ENCODE data around the gene MORN1.

Gene MORN1

DNA sequence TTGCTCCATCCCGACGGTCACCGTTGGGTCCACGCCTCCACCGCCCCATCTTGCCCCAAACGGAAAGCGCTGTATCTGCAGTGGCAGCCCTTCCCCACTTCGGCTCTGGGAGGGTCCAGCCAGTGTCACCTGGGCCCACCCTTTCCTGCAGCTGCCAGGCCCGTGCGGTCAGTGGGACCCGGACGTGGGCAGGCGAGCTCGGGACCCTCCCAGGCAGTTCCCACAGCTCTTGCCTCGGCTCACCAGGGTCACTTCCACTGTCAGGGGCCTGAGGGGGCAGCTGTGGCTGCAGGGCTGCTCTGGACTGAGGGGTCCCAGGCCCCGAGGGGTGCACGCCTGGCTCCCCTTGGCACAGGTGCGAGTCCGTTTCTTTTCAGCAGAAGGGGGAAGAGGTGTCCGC lies 82.5 kb downstream of the MORN1 start:
- Histone ChIP-seq H3K27ac (ENCODE audit: insufficient read depth, low read depth, low read length, poor library complexity, severe bottlenecking) (no peak overlapping the region), H3K9me3 (ENCODE audit: control insufficient read depth, low read length) (no peaks in the 10 kb centered on the region)
- WGBS, 2 experiments, result 92 to 93% methylated on average over 20 of the region's 20 CpGs

DNA sequence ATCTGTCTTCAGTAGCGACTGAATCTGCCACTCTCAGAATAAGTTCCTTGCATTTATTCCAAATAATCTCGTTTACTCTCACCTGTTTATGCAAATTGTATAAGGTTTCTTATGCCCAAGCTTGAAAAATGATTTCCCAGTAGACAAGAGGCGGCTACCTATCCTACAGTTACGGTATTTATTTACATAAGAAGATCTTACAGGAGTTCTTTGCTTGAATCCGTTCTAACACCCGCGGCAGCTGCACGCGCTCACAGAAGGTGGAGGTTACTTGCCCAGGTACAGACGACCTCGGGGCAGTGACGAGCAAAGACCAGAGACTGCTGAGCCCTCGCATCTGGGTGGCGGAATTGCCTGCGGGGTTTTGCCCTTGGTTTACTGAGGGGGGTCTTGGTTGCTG lies 83.4 kb downstream of the MORN1 start:
- H3K27me3 ChIP-seq (ENCODE audit: control insufficient read depth, insufficient read depth, low read length, poor library complexity, severe bottlenecking), result no peaks in the 10 kb centered on the region
- no peaks in the 10 kb centered on the region for H3K9me3 ChIP-seq (ENCODE audit: control insufficient read depth, low read length)
- H3K36me3 ChIP-seq (ENCODE audit: control insufficient read depth, insufficient read depth, low read length), result peaks cover 26% of the 10 kb centered on the region
- H3K27ac ChIP-seq (ENCODE audit: insufficient read depth, low read depth, low read length, poor library complexity, severe bottlenecking), result no peak overlapping the region
- WGBS, 2 experiments, result 94 to 97% methylated on average over 15 of the region's 15 CpGs
- H3K4me3 ChIP-seq (ENCODE audit: insufficient read depth, low read depth, low read length), result no peak overlapping the region
- peaks cover 19% of the 10 kb centered on the region for H3K4me1 ChIP-seq (ENCODE audit: control insufficient read depth, insufficient read depth, low read length)

More for the DNA sequence above, 82.5 kb downstream of the MORN1 start:
- no peaks in the 10 kb centered on the region for H3K27me3 ChIP-seq (ENCODE audit: control insufficient read depth, insufficient read depth, low read length, poor library complexity, severe bottlenecking)
- peaks cover 26% of the 10 kb centered on the region for H3K36me3 ChIP-seq (ENCODE audit: control insufficient read depth, insufficient read depth, low read length)
- H3K4me3 ChIP-seq (ENCODE audit: insufficient read depth, low read depth, low read length), result no peak overlapping the region
- peaks cover 27% of the 10 kb centered on the region for H3K4me1 ChIP-seq (ENCODE audit: control insufficient read depth, insufficient read depth, low read length)

DNA sequence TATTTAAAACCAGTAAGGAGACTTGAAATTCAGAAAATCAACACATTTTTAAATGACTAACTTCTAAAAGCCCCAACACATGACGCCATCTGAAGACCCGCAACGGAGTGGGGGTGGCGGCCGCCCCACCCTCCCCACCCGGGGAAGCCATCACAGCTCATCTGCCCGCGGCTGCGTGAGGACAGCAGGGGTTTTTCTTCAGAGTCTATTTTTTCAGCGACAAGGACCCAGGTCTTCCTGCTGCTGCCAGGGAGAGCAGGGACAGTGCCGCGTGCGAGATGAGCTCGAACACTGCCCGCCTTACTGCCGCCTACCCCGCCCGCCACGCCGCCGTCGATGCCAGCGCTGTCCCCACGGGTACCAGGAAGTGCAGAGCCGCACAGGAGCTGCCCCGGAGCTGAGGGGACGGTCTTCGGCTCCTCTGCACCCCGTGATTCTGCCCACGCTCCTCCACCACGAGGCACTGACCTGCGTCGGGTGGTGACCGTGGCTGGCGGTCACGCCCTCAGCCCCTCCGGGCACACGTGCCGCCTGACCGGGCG lies 84.2 kb downstream of the MORN1 start:
- peaks cover 26% of the 10 kb centered on the region for H3K36me3 ChIP-seq (ENCODE audit: control insufficient read depth, insufficient read depth, low read length)
- H3K27me3 ChIP-seq (ENCODE audit: control insufficient read depth, insufficient read depth, low read length, poor library complexity, severe bottlenecking), result no peaks in the 10 kb centered on the region
- WGBS, 2 experiments, result 96 to 97% methylated on average over 41 of the region's 41 CpGs

DNA sequence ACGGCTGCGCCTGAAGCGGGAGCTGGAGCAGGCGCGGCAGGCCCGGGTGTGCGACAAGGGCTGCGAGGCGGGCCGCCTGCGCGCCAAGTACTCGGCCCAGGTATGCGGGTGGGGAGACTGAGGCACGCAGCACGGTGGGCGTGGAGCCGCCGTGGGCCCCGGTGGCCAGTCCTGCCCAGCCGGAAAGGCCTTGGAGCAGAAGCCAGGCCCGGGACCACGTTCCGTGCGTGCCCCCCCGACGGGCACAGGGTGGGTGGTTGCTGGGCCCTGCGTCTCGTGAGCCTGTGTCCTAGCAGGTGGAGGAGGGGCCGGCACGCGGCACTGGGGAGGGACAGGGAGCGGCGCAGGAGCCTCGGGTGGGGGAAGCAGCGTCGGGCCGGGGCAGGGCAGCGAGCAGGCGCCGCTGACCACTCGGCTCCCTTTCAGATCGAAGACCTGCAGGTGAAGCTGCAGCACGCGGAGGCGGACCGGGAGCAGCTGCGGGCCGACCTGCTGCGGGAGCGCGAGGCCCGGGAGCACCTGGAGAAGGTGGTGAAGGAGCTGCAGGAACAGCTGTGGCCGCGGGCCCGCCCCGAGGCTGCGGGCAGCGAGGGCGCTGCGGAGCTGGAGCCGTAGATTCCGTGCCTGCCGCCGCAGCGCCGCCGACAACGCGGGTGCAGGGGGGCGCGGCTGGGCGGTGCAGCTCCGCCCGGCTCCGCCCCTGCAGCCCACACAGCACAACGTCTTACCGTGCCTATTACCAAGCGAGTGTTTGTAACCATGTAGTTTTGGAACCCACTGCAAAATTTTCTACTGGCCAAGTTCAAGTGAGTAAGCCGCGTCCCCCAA lies 85.0 kb downstream of the MORN1 start:
- no peak overlapping the region for H3K27ac ChIP-seq (ENCODE audit: insufficient read depth, low read depth, low read length, poor library complexity, severe bottlenecking)
- no peak overlapping the region for H3K4me3 ChIP-seq (ENCODE audit: insufficient read depth, low read depth, low read length)
- H3K4me1 ChIP-seq (ENCODE audit: control insufficient read depth, insufficient read depth, low read length), result peaks cover 3% of the 10 kb centered on the region
- 89 to 90% methylated on average over 81 of the region's 81 CpGs for WGBS, 2 experiments
- H3K36me3 ChIP-seq (ENCODE audit: control insufficient read depth, insufficient read depth, low read length), result peaks cover 26% of the 10 kb centered on the region
- H3K9me3 ChIP-seq (ENCODE audit: control insufficient read depth, low read length), result no peaks in the 10 kb centered on the region
- H3K27me3 ChIP-seq (ENCODE audit: control insufficient read depth, insufficient read depth, low read length, poor library complexity, severe bottlenecking), result no peaks in the 10 kb centered on the region

More for the DNA sequence above, 84.2 kb downstream of the MORN1 start:
- Histone ChIP-seq H3K9me3 (ENCODE audit: control insufficient read depth, low read length) (no peaks in the 10 kb centered on the region), H3K4me3 (ENCODE audit: insufficient read depth, low read depth, low read length) (no peak overlapping the region), H3K4me1 (ENCODE audit: control insufficient read depth, insufficient read depth, low read length) (peaks cover 11% of the 10 kb centered on the region), H3K27ac (ENCODE audit: insufficient read depth, low read depth, low read length, poor library complexity, severe bottlenecking) (no peak overlapping the region)

DNA sequence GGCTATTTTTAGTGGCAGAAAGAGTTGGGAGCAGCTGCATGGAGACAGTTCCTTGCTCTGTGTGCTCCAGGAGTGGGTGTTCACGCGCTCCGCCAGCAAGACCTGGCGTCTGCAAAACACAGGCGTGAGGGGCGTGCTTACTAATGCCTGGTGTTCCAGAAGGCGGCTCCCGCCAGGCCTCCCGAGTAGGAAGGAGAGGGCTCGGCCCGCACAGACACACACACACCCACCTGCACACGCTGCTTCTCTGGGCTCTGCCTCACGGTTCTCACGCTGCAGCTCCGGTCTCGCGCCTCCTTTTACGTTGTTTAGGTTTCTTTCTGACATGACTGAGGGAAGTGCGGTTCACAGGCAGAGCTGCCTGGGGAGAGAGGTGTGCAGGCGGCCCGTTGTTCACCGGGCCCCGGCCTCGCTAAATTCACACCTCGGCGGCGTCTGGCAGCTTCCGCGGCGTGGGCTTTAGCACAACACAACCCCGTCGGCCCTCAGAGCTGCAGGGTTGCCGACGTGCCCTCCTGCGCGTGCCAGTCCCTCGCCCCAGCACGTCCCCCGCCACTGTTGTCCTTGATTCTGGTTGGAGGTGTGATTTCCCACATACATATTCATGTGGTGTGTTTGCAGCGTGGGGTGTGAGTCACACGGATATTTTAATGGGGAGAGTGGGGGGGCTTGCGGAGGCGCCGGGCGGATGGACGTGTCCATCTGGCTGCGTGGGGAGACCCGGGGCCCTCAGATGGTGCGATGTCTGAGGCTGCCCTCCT lies 86.3 kb downstream of the MORN1 start:
- Histone ChIP-seq H3K27ac (ENCODE audit: insufficient read depth, low read depth, low read length, poor library complexity, severe bottlenecking) (no peak overlapping the region), H3K9me3 (ENCODE audit: control insufficient read depth, low read length) (no peaks in the 10 kb centered on the region), H3K4me1 (ENCODE audit: control insufficient read depth, insufficient read depth, low read length) (no peaks in the 10 kb centered on the region), H3K36me3 (ENCODE audit: control insufficient read depth, insufficient read depth, low read length) (peaks cover 26% of the 10 kb centered on the region), H3K4me3 (ENCODE audit: insufficient read depth, low read depth, low read length) (no peak overlapping the region), H3K27me3 (ENCODE audit: control insufficient read depth, insufficient read depth, low read length, poor library complexity, severe bottlenecking) (no peaks in the 10 kb centered on the region)
- WGBS, 2 experiments, result 94% methylated on average over 49 of the region's 49 CpGs

DNA sequence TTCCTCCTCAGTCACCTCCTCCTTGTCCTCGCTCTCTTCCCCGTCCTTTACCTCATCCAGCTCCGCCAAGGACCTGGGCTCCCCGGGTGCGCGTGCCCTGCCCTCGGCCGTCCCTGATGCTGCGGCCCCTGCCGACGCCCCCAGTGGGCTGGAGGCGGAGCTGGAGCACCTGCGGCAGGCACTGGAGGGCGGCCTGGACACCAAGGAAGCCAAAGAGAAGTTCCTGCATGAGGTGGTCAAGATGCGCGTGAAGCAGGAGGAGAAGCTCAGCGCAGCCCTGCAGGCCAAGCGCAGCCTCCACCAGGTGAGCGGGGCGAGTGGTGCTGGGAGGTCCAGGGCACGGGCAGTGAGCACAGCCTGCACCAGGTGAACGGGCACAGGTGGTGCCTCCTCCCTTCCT lies 87.1 kb downstream of the MORN1 start:
- no peaks in the 10 kb centered on the region for H3K9me3 ChIP-seq (ENCODE audit: control insufficient read depth, low read length)
- no peak overlapping the region for H3K27ac ChIP-seq (ENCODE audit: insufficient read depth, low read depth, low read length, poor library complexity, severe bottlenecking)
- H3K27me3 ChIP-seq (ENCODE audit: control insufficient read depth, insufficient read depth, low read length, poor library complexity, severe bottlenecking), result no peaks in the 10 kb centered on the region
- no peak overlapping the region for H3K4me3 ChIP-seq (ENCODE audit: insufficient read depth, low read depth, low read length)
- WGBS, 2 experiments, result 95 to 97% methylated on average over 22 of the region's 22 CpGs
- no peaks in the 10 kb centered on the region for H3K4me1 ChIP-seq (ENCODE audit: control insufficient read depth, insufficient read depth, low read length)
- H3K36me3 ChIP-seq (ENCODE audit: control insufficient read depth, insufficient read depth, low read length), result peaks cover 26% of the 10 kb centered on the region

DNA sequence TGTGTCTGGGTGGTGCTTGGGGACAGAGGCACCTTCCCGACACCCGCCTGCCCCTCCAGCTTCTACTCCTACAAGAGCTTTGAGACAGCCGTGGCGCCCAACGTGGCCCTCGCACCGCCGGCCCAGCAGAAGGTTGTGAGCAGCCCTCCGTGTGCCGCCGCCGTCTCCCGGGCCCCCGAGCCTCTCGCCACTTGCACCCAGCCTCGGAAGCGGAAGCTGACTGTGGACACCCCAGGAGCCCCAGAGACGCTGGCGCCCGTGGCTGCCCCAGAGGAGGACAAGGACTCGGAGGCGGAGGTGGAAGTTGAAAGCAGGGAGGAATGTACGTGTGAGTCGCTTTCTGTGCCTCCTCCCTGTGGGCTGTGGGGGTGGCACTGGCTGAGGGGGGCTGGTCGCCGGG lies 87.6 kb downstream of the MORN1 start:
- Histone ChIP-seq H3K4me3 (ENCODE audit: insufficient read depth, low read depth, low read length) (no peak overlapping the region), H3K36me3 (ENCODE audit: control insufficient read depth, insufficient read depth, low read length) (peaks cover 23% of the 10 kb centered on the region), H3K4me1 (ENCODE audit: control insufficient read depth, insufficient read depth, low read length) (no peaks in the 10 kb centered on the region), H3K27ac (ENCODE audit: insufficient read depth, low read depth, low read length, poor library complexity, severe bottlenecking) (no peak overlapping the region), H3K27me3 (ENCODE audit: control insufficient read depth, insufficient read depth, low read length, poor library complexity, severe bottlenecking) (no peaks in the 10 kb centered on the region), H3K9me3 (ENCODE audit: control insufficient read depth, low read length) (no peaks in the 10 kb centered on the region)
- WGBS, 2 experiments, result 96 to 97% methylated on average over 26 of the region's 26 CpGs

DNA sequence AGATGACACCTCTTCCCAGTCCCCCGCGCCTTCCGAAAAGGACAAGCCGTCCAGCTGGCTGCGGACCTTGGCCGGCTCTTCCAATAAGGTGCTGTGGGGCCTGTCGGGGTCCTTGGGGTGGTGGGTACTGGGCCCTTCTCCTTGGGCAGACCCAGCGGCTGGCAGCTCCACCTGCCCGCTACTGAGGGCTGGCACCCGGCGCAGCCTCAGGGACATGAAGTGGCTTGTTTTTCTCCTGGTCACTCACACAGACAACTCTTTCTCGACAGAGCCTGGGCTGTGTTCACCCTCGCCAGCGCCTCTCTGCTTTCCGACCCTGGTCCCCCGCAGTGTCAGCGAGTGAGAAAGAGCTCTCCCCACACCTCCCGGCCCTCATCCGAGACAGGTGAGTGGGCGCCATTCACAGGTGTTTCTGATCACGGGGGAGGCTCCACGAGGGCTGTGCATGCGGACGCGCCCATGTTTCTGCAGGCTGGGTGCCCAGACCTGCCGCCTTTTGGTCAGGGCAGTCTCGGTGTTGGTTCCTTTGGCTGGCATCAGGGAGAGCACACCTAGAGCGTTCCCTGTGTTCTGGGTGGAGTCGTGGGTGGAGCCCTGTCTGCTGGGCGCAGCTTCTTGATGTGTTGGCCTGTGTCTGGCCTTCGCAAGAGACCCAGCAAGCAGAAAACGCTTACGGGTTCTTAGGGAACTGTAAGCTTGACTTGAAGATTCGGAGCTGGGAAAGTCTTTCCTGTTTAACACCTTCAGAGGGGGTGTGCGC lies 88.2 kb downstream of the MORN1 start:
- no peak overlapping the region for H3K4me3 ChIP-seq (ENCODE audit: insufficient read depth, low read depth, low read length)

DNA sequence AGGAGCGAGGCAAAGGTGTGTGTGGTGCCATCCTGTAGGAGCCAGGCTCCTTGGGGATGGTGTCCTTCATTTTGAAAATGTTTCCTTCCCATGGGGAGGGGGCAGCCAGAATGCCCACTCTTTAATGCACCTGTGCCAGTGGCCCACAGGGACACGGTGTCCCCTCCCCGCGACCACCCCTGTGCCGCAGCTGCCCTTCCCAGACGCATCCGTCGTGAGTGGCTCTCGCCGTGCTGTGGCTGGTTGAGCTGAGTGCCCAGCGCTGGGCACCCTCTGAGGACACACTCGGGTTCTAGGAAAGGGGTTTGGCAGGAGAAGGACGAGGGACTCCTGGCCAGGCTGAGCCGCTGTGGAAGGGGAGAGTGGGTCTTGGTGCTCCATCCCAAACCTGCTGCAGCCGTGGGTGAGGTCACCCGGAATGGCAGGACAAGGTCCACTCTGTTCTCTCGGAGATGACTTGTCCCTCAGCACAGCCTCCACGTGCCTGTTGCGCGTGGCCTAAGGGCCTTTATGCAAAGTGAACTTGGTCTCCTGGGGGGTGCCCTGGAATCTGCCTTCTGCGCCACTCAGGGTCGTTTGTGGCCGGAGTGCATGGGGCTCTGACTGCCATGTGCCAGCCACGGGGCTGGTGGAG lies 88.9 kb downstream of the MORN1 start:
- Histone ChIP-seq H3K27ac (ENCODE audit: insufficient read depth, low read depth, low read length, poor library complexity, severe bottlenecking) (no peak overlapping the region), H3K9me3 (ENCODE audit: control insufficient read depth, low read length) (no peaks in the 10 kb centered on the region), H3K4me1 (ENCODE audit: control insufficient read depth, insufficient read depth, low read length) (no peaks in the 10 kb centered on the region), H3K4me3 (ENCODE audit: insufficient read depth, low read depth, low read length) (no peak overlapping the region), H3K36me3 (ENCODE audit: control insufficient read depth, insufficient read depth, low read length) (peaks cover 11% of the 10 kb centered on the region), H3K27me3 (ENCODE audit: control insufficient read depth, insufficient read depth, low read length, poor library complexity, severe bottlenecking) (no peaks in the 10 kb centered on the region)
- 95 to 96% methylated on average over 24 of the region's 24 CpGs for WGBS, 2 experiments

More for the DNA sequence above, 88.2 kb downstream of the MORN1 start:
- H3K27ac ChIP-seq (ENCODE audit: insufficient read depth, low read depth, low read length, poor library complexity, severe bottlenecking), result no peak overlapping the region
- no peaks in the 10 kb centered on the region for H3K9me3 ChIP-seq (ENCODE audit: control insufficient read depth, low read length)
- H3K27me3 ChIP-seq (ENCODE audit: control insufficient read depth, insufficient read depth, low read length, poor library complexity, severe bottlenecking), result no peaks in the 10 kb centered on the region
- no peaks in the 10 kb centered on the region for H3K4me1 ChIP-seq (ENCODE audit: control insufficient read depth, insufficient read depth, low read length)
- H3K36me3 ChIP-seq (ENCODE audit: control insufficient read depth, insufficient read depth, low read length), result peaks cover 17% of the 10 kb centered on the region
- 94% methylated on average over 35 of the region's 35 CpGs for WGBS, 2 experiments
